ENCODE results near the gene CHRNB2.

The CHRNB2 gene

GRCh38 chr1:154578058-154578418 lies 10.5 kb downstream of the CHRNB2 start:
- no peak for TF ChIP-seq CTCF (IDR thresholded peaks at IDR 0.05; ENCODE audit: insufficient read depth, low read depth, low read length, missing control alignments)
- no peak overlapping the region for H3K4me3 ChIP-seq (ENCODE audit: low read length)
- no peak for DNase-seq (ENCODE audit: low read depth)

- DNase-seq (ENCODE audit: low read depth), result no peak
- no peak for TF ChIP-seq CTCF (IDR thresholded peaks at IDR 0.05; ENCODE audit: insufficient read depth, low read depth, low read length, missing control alignments)
- H3K4me3 ChIP-seq (ENCODE audit: low read length), result no peak overlapping the region
Observed at GRCh38 chr1:154579374-154579773, 11.8 kb downstream of the CHRNB2 start.

GRCh38 chr1:154581766-154582165 lies 14.2 kb downstream of the CHRNB2 start:
- TF ChIP-seq CTCF (IDR thresholded peaks at IDR 0.05; ENCODE audit: insufficient read depth, low read depth, low read length, missing control alignments), result no peak
- no peak for DNase-seq (ENCODE audit: low read depth)
- no peak overlapping the region for H3K4me3 ChIP-seq (ENCODE audit: low read length)

- no peak for DNase-seq (ENCODE audit: low read depth)
- H3K4me3 ChIP-seq (ENCODE audit: low read length), result no peak overlapping the region
- TF ChIP-seq CTCF (IDR thresholded peaks at IDR 0.05; ENCODE audit: insufficient read depth, low read depth, low read length, missing control alignments), result no peak
Observed at GRCh38 chr1:154582885-154583284, 15.3 kb downstream of the CHRNB2 start.

GRCh38 chr1:154583773-154584172 lies 16.2 kb downstream of the CHRNB2 start:
- no peak for TF ChIP-seq CTCF (IDR thresholded peaks at IDR 0.05; ENCODE audit: insufficient read depth, low read depth, low read length, missing control alignments)
- no peak for DNase-seq (ENCODE audit: low read depth)

GRCh38 chr1:154584267-154584994 lies 16.9 kb downstream of the CHRNB2 start:
- no peak for DNase-seq (ENCODE audit: low read depth)
- no peak for TF ChIP-seq CTCF (IDR thresholded peaks at IDR 0.05; ENCODE audit: insufficient read depth, low read depth, low read length, missing control alignments)
- H3K4me3 ChIP-seq (ENCODE audit: low read length), result no peak overlapping the region

More at GRCh38 chr1:154583773-154584172, 16.2 kb downstream of the CHRNB2 start:
- H3K4me3 ChIP-seq (ENCODE audit: low read length), result no peak overlapping the region

GRCh38 chr1:154586231-154586630 lies 18.7 kb downstream of the CHRNB2 start:
- TF ChIP-seq CTCF (IDR thresholded peaks at IDR 0.05; ENCODE audit: insufficient read depth, low read depth, low read length, missing control alignments), result no peak
- no peak for DNase-seq (ENCODE audit: low read depth)
- H3K4me3 ChIP-seq (ENCODE audit: low read length), result no peak overlapping the region

Data from epithelial cell of esophagus (primary cell).